Measurements from ENCODE around the gene TGFA. TPM values are rescaled to one million over a fixed set of nuclear protein-coding genes. Genes with fewer than 3 reads are reported as not detected.

The TGFA gene
- total RNA-seq, 1 donor, result 0.63 TPM

DNA sequence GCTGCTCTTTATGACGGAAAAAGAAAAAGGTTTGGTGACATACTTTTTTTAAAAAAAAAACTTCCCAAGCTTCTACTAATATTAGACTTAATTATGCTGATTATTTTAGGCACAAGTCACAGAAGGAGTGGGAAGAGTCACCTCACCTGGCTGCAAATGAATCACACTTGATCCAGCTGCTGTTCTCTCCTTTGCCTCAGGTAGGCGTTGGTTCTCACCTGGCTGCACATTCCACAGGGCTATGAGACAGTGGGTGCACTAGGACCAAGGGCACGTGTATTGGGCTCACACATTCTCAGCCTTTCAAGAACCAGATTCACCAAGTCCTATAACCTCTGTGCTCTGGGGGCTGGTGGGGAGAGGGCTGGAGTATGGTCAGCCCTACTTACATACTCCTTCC lies 93.3 kb downstream of the TGFA start:
- Histone ChIP-seq H3K4me3 (ENCODE audit: low read length) (no peak overlapping the region), H3K27me3 (ENCODE audit: insufficient read depth, low read length) (no peaks in the 10 kb centered on the region), H3K4me1 (ENCODE audit: insufficient read depth, low read length) (no peaks in the 10 kb centered on the region), H3K9me3 (ENCODE audit: low read depth, low read length) (no peaks in the 10 kb centered on the region)

DNA sequence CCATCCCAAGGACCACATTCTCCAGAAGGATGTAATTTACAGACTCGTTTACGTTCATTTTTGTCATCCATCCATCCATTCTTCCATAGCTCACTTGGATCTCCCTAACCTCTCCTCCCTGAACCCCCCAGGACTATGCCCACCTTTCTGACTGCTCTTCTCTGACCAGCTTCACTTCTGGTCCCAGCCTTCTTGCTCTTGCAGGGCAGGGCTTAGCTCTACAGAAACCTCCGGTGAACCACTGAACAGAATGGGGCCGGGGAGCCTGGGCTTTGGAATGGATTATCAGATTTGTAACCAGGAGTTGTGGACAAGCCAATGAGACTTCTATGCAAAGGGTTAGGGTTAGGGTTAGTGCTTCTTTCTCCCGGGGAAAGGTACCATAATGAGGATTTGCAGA lies 95.0 kb downstream of the TGFA start:
- Histone ChIP-seq H3K9me3 (ENCODE audit: low read depth, low read length) (no peaks in the 10 kb centered on the region), H3K4me3 (ENCODE audit: low read length) (no peak overlapping the region), H3K4me1 (ENCODE audit: insufficient read depth, low read length) (no peaks in the 10 kb centered on the region), H3K27me3 (ENCODE audit: insufficient read depth, low read length) (no peaks in the 10 kb centered on the region)

DNA sequence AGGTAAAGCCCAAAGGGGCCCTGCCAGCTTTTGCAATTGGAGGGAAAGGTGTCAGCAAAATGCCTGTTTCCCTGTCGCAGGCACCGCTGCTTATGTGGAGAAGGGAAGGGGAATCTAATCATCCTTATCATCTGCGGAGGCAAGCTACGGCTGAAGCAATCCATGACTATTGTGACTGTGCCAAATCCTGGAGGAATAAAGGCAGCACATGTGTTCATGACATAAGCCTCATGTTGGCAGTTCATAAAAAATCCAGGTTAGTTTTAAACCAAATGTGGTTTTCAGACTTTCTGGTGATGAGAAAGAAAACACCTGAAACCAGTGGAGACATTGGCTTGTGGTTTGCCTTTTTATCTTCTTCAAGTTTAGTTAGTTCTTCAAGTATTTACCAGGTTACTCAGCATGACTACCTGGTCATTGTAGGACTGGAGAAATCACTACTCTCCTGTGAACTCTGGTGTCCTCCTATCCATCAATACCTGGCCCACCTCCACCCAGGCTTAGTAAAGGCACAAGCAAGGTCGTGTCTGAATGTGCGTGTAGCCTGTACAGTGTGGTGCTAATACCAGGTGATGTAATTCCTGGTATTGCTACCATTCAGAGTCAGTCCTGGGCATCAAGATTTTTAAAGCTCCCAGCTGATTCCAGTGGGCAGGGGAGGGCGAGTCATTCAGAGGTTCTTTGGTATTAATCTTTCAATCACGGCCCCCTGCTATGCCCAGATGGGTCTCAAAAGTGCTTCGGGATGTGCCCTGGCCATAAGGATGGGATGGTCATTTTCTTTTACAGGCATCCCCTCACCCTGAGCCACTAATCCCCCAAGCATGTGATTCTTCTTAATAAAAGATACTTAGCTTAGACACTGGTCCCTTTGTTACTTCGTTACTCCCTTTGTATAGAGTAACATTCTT lies 96.8 kb downstream of the TGFA start:
- no peak overlapping the region for H3K4me3 ChIP-seq (ENCODE audit: low read length)
- H3K27me3 ChIP-seq (ENCODE audit: insufficient read depth, low read length), result no peaks in the 10 kb centered on the region
- no peaks in the 10 kb centered on the region for H3K9me3 ChIP-seq (ENCODE audit: low read depth, low read length)
- no peaks in the 10 kb centered on the region for H3K4me1 ChIP-seq (ENCODE audit: insufficient read depth, low read length)

DNA sequence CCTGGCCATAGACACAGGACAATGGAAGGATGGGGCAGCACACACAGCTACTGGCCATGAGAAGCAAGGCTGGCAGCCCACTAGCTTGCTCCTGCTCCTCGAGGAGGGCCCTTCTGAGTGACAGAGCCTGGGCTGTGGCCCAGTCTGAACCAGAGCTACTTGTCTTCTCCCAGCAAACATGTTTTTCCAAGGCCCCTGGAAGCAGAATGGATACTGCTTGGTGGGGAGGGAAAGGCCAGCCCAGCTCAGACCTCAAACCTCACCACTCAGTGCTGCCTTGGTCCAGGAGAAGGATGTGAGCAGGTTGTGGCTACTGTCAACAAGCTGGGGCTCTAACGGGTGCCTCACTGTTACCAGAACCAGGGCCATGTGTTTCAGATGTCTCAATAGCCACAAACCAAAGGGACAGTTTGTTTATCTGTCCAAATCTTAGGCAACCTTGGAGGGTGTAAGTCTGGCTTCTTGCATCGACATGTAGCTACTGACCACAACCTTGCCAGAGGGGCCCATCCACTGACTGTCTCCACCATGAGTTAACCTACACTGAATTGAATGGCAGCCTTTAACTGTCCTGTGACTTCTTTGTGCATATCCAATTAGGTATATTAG lies 98.6 kb downstream of the TGFA start:
- no peaks in the 10 kb centered on the region for H3K9me3 ChIP-seq (ENCODE audit: low read depth, low read length)
- H3K4me3 ChIP-seq (ENCODE audit: low read length), result no peak overlapping the region
- no peaks in the 10 kb centered on the region for H3K4me1 ChIP-seq (ENCODE audit: insufficient read depth, low read length)
- H3K27me3 ChIP-seq (ENCODE audit: insufficient read depth, low read length), result no peaks in the 10 kb centered on the region

DNA sequence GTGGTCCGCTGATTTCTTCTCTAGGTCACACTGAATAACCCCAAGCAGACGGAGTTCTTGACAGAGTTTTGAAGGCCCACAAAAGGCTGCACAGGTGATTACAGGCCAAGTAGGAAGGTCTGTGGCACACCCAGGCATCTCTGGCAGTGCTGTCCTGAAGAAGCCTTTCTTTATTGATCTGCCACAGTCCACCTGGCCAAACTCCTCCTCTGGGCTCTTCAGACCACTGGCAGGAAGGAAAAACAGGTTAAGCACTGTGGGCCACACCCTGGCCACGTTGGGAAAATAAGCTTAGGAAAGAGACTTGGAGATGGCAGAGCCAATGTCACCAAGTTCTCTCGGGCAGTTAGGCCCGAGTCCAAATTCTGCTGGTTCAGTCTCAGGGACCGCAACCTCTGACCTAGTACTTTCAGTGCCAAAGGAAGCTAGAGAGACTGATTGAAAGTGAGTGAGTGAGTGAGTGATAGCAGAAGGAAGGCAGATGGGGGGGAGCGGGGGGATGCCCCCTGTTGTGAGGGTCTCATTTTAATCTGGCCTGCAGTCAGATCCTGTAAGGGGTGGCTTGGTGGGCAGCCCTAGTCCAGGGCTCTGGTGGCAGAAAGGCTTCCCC lies 102.9 kb downstream of the TGFA start:
- Histone ChIP-seq H3K27me3 (ENCODE audit: insufficient read depth, low read length) (no peaks in the 10 kb centered on the region), H3K9me3 (ENCODE audit: low read depth, low read length) (no peaks in the 10 kb centered on the region), H3K4me3 (ENCODE audit: low read length) (no peak overlapping the region), H3K4me1 (ENCODE audit: insufficient read depth, low read length) (no peaks in the 10 kb centered on the region)

DNA sequence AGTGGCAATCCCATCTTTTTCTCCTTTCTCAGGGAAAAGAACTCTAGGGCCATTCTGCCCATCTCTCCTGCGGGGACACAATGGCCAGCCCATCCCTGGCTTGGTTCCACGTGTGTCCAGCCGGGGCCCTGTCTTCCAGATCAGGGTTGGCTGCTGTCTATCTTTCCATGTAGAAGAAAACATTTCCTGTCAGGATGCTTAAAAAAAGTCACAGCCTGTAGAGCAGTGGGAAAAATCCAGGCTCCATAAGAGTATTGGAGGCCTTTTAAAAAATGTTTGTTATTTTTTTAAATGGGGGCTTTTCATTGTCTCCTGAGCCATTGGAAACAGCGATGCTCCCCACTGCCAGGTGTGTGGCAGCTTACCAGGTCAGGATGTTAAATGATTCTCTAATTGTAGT lies 105.6 kb downstream of the TGFA start:
- Histone ChIP-seq H3K27me3 (ENCODE audit: insufficient read depth, low read length) (no peaks in the 10 kb centered on the region), H3K4me1 (ENCODE audit: insufficient read depth, low read length) (no peaks in the 10 kb centered on the region), H3K4me3 (ENCODE audit: low read length) (no peak overlapping the region), H3K9me3 (ENCODE audit: low read depth, low read length) (no peaks in the 10 kb centered on the region)

DNA sequence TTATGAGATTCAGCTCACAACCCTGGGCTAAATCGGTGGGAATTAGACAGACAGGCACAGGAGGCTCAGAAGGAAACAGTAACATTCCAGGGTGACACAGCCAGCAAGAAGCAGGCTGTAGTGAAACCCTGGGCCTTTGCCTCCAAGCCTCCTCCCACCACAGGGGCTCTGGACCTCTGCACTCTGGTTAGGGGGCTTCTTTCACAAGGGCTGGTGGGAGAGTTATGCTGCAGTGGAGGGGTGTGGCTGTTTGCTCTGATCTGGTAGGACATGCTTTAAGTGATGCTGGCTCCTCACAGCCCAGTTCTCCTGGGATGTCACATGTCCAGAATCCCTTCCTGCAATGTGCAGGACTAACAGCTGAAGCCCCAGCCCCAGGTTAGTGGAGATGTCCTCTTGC lies 109.9 kb downstream of the TGFA start:
- H3K4me1 ChIP-seq (ENCODE audit: insufficient read depth, low read length), result peaks cover 6% of the 10 kb centered on the region
- H3K4me3 ChIP-seq (ENCODE audit: low read length), result no peak overlapping the region
- H3K27me3 ChIP-seq (ENCODE audit: insufficient read depth, low read length), result no peaks in the 10 kb centered on the region
- H3K9me3 ChIP-seq (ENCODE audit: low read depth, low read length), result no peaks in the 10 kb centered on the region

DNA sequence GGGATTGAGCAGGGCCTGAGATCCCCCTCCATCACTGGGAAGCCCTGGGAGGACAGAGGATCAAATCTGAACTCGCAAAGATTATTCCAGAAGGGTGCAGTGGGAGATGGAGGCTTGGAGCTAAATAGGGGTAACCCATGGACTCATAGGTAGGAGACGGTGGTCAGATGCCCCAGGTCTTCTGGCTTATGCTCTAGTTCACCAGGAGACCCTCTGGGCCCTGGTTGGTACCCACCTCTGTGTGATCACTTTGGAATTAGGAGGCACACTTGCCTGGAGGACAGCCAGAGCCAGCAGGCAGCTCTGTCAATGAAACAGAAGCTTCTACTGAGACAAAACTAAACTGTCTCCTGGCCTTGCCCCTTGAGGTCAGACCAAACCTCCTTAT lies 110.6 kb downstream of the TGFA start:
- no peak overlapping the region for H3K4me3 ChIP-seq (ENCODE audit: low read length)
- H3K9me3 ChIP-seq (ENCODE audit: low read depth, low read length), result no peaks in the 10 kb centered on the region
- no peaks in the 10 kb centered on the region for H3K27me3 ChIP-seq (ENCODE audit: insufficient read depth, low read length)
- H3K4me1 ChIP-seq (ENCODE audit: insufficient read depth, low read length), result peaks cover 6% of the 10 kb centered on the region

DNA sequence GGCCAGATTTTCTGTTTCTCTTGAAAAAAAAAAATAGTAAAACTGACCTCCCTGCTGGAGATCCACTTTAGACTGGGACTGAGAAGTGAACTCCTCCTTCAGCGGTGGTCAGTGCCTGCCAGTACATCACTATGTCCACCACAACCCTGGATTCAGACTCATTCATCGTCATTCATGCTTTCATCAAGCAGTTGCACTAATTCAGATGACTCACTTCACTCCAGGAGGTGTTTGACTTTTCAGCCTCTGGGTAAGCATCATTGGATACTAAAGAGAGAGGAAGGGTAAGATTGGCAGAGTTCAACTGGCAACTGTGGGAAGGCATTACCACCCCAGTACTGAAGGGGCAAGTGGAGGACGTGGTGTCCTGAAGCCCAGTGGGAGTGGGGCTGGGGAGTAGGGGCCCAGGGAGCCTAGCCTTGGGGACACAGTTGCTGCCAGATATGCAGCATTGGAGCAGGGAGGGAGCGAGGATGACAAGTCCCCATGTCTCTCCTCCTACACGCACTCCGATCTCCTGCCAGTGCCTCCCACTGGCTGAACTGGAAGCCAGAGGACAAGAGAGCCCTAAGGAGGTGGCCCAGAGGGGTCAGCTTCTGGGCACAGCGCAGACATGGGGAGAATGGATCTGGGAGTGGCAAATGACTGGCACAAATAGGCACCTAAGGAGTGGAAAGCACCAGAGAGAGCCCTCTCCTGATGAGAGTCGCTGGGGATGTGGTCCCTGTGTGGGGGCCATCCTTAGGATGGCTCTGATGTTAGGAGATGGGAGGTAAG lies 111.1 kb downstream of the TGFA start:
- no peak overlapping the region for H3K4me3 ChIP-seq (ENCODE audit: low read length)
- H3K27me3 ChIP-seq (ENCODE audit: insufficient read depth, low read length), result no peaks in the 10 kb centered on the region
- no peaks in the 10 kb centered on the region for H3K9me3 ChIP-seq (ENCODE audit: low read depth, low read length)

DNA sequence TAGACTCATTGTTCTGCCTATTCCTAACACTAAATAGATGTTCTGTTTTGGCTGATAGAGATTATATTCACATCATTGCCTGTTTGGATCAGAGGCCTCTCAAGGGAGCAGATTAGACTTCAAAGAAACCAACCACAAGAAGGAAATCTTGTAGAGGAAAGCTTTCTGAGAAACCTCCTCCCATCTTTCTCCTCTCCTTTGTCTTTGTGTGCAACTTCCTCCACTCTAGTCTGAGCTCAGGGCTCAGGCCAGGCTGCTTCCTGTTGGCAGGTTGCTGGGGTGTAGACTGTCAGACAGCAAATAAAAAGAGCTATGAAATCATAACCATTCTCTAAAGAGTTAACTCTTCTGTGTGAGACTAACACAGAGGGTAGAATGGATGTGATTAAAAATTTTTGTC lies 113.0 kb downstream of the TGFA start:
- Histone ChIP-seq H3K4me1 (ENCODE audit: insufficient read depth, low read length) (peaks cover 6% of the 10 kb centered on the region), H3K9me3 (ENCODE audit: low read depth, low read length) (no peaks in the 10 kb centered on the region), H3K27me3 (ENCODE audit: insufficient read depth, low read length) (no peaks in the 10 kb centered on the region), H3K4me3 (ENCODE audit: low read length) (no peak overlapping the region)

More for the DNA sequence above, 111.1 kb downstream of the TGFA start:
- H3K4me1 ChIP-seq (ENCODE audit: insufficient read depth, low read length), result peaks cover 6% of the 10 kb centered on the region

DNA sequence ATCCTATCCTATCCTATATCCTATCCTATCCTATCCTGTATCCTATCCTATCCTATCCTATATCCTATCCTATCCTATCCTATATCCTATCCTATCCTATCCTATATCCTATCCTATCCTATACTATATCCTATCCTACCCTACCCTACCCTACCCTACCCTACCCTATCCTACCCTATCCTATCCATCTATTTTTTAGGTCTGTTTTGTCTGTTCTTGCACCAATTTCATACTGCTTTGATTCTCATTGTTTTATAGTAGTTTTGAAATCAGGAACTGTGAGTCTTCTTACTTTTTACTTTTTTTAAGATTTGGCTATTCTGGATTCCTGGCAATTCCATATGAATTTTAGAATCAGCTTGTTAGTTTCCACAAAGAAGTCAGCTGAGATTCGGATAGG lies 118.5 kb downstream of the TGFA start:
- Histone ChIP-seq H3K9me3 (ENCODE audit: low read depth, low read length) (no peaks in the 10 kb centered on the region), H3K27me3 (ENCODE audit: insufficient read depth, low read length) (no peaks in the 10 kb centered on the region), H3K4me1 (ENCODE audit: insufficient read depth, low read length) (peaks cover 2% of the 10 kb centered on the region), H3K4me3 (ENCODE audit: low read length) (no peak overlapping the region)

DNA sequence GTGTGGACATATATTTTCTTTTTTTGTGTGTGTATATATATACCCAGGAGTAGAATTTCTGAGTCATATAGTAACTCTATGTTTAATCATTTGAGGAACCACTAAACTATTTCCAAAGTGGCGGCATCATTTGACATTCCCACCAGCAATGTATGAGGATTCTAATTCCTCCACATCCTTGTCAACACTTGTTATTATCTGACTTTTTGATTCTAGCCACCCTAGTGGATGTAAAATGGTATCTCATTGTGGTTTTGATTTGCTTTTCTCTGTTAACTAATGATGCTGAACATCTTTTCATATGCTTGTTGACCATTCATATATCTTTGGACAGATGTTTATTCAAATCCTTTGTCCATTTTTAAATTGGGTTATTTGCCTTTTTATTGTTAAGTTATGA lies 120.3 kb downstream of the TGFA start:
- no peaks in the 10 kb centered on the region for H3K9me3 ChIP-seq (ENCODE audit: low read depth, low read length)
- no peaks in the 10 kb centered on the region for H3K27me3 ChIP-seq (ENCODE audit: insufficient read depth, low read length)
- H3K4me3 ChIP-seq (ENCODE audit: low read length), result no peak overlapping the region
- H3K4me1 ChIP-seq (ENCODE audit: insufficient read depth, low read length), result no peaks in the 10 kb centered on the region

DNA sequence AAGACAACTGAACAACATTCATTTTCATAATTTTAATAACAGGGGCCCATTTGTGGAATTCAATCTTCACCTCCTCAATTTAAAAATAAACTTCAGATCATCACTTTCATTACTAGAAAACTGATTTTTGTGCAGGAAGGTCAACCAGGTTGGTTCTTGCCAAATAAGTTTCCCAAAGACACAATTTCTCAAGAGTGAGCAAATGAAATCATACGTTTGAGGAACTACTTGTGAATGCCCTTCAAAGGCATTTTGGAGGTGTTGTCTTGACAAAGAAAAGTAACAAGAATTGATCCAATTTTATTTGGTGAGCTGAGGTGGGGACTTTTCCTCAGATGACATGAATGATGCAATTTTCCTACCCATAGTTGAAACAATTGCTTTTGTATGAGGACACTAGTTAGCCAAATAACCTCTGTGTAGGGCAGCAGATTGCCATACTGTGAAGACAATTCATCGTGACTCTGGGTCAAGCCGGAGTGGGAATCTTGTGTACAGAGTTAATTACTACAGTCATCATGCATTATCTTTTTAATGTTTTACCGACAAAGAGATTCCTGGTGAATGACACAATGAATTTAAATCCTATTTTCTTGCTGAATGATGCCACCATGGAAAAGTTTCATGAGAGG lies 121.8 kb downstream of the TGFA start:
- no peaks in the 10 kb centered on the region for H3K27me3 ChIP-seq (ENCODE audit: insufficient read depth, low read length)
- no peak overlapping the region for H3K4me3 ChIP-seq (ENCODE audit: low read length)
- H3K4me1 ChIP-seq (ENCODE audit: insufficient read depth, low read length), result no peaks in the 10 kb centered on the region
- H3K9me3 ChIP-seq (ENCODE audit: low read depth, low read length), result no peaks in the 10 kb centered on the region

DNA sequence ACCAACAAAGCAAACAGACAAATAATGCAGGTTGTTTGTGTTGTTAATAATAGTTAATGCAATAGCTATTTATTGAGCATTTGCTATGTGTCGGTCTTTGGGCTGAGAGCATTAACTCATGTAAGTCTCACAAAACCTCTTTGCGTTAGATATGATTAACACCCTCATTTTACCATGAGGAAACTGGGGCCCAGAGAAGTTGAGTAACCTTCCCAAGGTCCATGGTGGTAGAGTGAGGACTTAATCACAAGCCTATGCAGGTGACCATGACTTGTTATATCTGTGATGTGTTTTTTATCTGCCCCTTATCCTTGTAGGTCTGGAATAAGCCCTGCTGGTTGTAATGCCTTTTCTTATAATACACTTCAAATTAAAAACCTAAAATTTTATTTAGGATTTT lies 127.3 kb downstream of the TGFA start:
- no peaks in the 10 kb centered on the region for H3K4me1 ChIP-seq (ENCODE audit: insufficient read depth, low read length)
- no peaks in the 10 kb centered on the region for H3K27me3 ChIP-seq (ENCODE audit: insufficient read depth, low read length)
- H3K4me3 ChIP-seq (ENCODE audit: low read length), result no peak overlapping the region
- no peaks in the 10 kb centered on the region for H3K9me3 ChIP-seq (ENCODE audit: low read depth, low read length)

Measured in mononuclear cell (primary cell).